ENCODE data around the gene MBD1.
"Not testable (repeated sequence)": the region's sequence is repeated elsewhere in the genome, so short reads cannot be mapped to it uniquely, and the experiment has no call there.

GRCh38 chr18:50220249-50220648, 61.1 kb downstream of the MBD1 start:
- TF ChIP-seq, protein P1, sequence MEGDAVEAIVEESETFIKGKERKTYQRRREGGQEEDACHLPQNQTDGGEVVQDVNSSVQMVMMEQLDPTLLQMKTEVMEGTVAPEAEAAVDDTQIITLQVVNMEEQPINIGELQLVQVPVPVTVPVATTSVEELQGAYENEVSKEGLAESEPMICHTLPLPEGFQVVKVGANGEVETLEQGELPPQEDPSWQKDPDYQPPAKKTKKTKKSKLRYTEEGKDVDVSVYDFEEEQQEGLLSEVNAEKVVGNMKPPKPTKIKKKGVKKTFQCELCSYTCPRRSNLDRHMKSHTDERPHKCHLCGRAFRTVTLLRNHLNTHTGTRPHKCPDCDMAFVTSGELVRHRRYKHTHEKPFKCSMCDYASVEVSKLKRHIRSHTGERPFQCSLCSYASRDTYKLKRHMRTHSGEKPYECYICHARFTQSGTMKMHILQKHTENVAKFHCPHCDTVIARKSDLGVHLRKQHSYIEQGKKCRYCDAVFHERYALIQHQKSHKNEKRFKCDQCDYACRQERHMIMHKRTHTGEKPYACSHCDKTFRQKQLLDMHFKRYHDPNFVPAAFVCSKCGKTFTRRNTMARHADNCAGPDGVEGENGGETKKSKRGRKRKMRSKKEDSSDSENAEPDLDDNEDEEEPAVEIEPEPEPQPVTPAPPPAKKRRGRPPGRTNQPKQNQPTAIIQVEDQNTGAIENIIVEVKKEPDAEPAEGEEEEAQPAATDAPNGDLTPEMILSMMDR (IDR thresholded peaks at IDR 0.05; ENCODE audit: low read depth, low read length), result not testable (repeated sequence)
- not testable (repeated sequence) for TF ChIP-seq EZH2phosphoT487 (IDR thresholded peaks at IDR 0.05; ENCODE audit: low read depth)
